MG63 (cell line): ENCODE data around the gene HSPB1. TPM values are rescaled to one million over a fixed set of nuclear protein-coding genes. Genes with fewer than 3 reads are reported as not detected.
"Not testable (repeated sequence)": the region's sequence is repeated elsewhere in the genome, so short reads cannot be mapped to it uniquely, and the experiment has no call there.

Experiments
- DNase-seq: peaks from one replicate; pipeline ENCODE4 v3.0.0-alpha.2; 2020
- H3K27me3 ChIP-seq: fragments of 250-450 bp; sonication (Bioruptor Pico); 2 replicates; pipeline ENCODE4 v1.5.1; 2020; ENCODE audit warnings: mild to moderate bottlenecking, moderate library complexity
- H3K36me3 ChIP-seq: fragments of 250-450 bp; sonication (Bioruptor Pico); 2 replicates; pipeline ENCODE4 v1.5.1; 2020; ENCODE audit warnings: mild to moderate bottlenecking, moderate library complexity
- H3K4me3 ChIP-seq: fragments of 250-450 bp; sonication (Bioruptor Pico); 2 replicates; pipeline ENCODE4 v1.5.1; 2020; ENCODE audit warnings: mild to moderate bottlenecking, moderate library complexity
- H3K9me3 ChIP-seq: fragments of 250-450 bp; sonication (Bioruptor Pico); 2 replicates; pipeline ENCODE4 v1.5.1; 2020; ENCODE audit warnings: mild to moderate bottlenecking, moderate library complexity
- total RNA-seq: library from RNA; depleted of rRNA; stranded (reverse); fragments of >200 nt; shearing (Covaris generic); gene quantifications from 2 replicates; pipeline ENCODE4 v1.2.3, GENCODE V29; 2014; ENCODE audit warnings: low replicate concordance

HSPB1 gene
- total RNA-seq, 1 experiment from 2014 or later, result 68.7 TPM

DNA sequence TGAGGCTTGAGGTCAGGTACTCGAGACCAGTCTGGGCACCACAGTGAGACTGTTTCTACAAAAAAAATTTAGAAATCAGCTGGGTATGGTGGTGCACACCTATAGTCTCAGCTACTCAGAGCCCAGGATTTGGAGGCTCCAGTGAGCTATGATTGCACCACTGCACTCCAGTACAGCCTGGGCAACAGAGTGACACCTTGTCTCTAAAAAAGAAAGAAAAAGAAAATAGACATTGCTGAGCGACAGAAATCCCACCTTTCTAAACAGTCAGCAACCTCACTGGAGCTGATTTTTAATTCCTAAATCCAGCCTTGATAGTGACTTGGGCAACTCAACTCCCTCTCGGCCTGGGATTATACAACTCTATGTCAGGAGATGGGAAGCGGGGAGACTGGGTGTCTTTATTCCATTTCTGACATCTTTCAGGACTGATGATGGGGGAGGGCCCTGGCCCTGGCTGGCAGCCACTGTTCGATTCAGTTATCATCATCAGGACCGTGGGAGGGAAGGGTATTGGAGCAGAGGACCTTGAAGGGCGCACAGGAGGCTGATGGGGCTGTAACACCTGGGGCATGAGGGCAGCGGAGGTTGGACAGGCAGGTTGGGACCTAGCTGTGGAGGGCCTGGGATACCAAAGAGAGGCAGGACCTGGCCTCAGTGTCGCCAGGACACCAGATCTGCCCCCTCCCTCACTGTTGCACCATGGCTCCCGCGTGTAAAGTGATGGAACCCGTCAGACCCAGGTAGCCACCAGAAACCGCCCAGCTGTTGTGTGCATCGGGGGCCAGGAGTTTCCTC lies 14.7 kb downstream of the HSPB1 start:
- Histone ChIP-seq H3K4me3 (peak overlapping the region; percentile 59), H3K9me3 (no peaks in the 10 kb centered on the region), H3K27me3 (no peaks in the 10 kb centered on the region), H3K36me3 (peaks cover 7% of the 10 kb centered on the region; the same call in 1 of the 2 replicates)
- DNase-seq, result no peak

DNA sequence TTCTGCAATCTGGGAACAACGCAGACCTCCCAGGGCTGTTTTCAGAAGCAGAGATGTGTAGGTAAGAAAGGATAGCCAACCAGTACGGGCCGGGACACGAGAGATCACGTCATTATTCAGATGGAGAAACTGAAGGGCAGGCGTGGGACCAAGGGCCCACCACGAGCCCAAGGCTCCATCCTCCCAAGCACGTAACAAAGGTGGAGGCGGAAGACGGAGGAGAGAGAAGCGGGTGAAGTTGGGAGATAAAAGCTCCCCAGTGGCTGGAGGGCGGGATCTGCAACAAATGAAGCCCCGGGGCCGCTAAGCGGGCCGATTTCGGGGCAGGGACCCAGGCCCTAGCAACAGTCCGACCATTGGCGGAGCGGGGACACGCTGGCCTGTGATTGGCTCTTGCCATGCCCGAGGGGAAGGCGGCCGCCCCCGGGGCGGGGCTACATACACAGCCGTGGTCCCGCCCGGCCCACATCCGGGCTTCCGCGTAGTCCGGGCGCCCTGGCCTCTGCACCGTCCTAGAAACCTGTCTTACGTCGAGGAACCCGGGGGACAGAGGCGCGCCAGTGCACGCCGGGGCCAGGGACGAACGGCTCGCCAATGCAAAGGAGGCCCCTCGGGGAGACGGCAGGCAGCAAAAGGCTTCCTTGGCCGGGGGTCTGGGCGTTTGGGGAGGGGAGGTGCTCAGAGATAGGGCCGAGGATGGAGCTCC lies 15.5 kb downstream of the HSPB1 start:
- peak; percentile 94 for DNase-seq
- Histone ChIP-seq H3K27me3 (no peaks in the 10 kb centered on the region), H3K36me3 (peaks cover 13% of the 10 kb centered on the region), H3K9me3 (no peaks in the 10 kb centered on the region), H3K4me3 (peak overlapping the region; percentile 59)

DNA sequence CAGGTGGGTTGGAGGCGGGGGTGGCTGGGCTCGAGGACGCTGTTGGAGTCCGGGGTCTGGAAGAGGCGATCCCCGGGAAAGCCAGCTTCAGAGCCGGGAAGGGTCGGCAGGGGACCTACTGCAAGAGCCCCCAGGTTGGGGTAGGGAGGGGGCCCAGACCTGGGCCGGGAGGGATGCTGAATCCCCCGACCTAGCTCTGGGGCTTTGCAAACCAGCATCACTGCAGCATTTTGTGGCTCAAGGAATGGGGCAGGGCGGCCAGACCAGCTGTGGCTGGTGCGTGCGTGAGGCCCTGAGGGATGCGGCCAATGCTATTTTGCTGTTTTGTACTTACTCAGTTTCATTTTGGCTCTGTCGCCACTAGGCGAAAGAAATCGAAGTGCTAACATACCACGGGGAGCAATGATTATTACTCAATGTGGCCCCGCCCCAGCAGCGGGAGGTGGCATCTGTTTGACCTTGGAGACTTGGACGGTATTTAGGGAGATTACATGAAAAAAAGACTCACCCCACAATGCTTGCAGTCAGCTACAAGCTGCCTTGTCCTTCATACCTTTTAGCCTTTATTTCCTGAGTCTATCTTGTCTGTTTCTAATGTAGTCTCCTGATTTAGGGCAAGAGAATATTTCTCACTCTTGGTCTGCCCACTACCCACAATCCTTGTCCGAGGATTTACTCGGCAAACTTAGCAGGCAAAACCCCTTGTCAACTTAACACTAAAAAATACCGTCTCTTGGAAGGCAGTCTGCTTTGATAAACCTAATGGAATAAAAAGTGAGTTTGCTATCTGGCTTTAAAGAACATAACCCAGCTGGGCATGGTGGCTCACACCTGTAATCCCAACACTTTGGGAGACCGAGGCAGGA lies 16.2 kb downstream of the HSPB1 start:
- no peaks in the 10 kb centered on the region for H3K27me3 ChIP-seq
- DNase-seq, result peak; percentile 83
- peaks cover 21% of the 10 kb centered on the region for H3K36me3 ChIP-seq
- no peaks in the 10 kb centered on the region for H3K9me3 ChIP-seq
- H3K4me3 ChIP-seq, result peak overlapping the region; percentile 59

DNA sequence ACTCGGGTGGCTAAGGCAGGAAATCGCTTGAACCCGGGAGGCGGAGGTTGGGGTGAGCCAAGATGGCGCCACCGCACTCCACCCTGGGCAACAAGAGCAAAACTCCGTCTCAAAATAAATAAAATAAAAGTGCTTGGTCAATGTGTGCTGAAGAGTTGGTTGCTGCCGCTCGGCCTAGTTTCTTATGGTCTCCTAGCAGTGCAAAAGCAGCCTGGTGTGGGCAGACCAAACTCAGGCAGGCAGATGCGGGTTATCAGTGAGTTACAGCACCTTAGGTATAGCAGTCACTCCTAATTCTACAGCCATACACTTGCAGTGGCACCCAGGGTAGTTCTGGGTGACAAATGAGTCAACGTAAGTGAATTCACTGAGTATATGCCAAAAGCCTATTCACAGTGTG lies 22.6 kb downstream of the HSPB1 start:
- H3K27me3 ChIP-seq, result no peaks in the 10 kb centered on the region
- H3K4me3 ChIP-seq, result no peak overlapping the region
- no peaks in the 10 kb centered on the region for H3K9me3 ChIP-seq
- peaks cover 64% of the 10 kb centered on the region for H3K36me3 ChIP-seq
- no peak for DNase-seq

DNA sequence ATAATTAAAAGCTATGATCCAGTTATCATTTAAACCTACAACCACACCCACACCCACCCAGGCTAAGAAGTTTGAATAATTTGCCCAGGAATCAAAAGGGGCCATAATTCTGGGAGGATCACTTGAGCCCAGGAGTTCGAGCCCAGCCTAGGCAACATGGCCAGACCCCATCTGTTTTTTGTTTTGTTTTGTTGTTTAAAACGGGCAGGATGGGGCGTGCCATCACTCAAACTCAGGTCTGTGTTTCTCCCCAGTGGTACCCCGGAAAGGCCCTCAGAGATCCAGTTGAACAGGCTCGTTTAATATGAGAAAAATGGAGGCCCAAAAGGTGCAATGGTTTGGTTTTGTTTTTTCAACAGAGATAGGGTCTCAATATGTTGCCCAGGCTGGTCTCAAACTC lies 23.3 kb downstream of the HSPB1 start:
- H3K27me3 ChIP-seq, result no peaks in the 10 kb centered on the region
- H3K4me3 ChIP-seq, result no peak overlapping the region
- DNase-seq, result no peak
- H3K9me3 ChIP-seq, result no peaks in the 10 kb centered on the region
- peaks cover 68% of the 10 kb centered on the region for H3K36me3 ChIP-seq

DNA sequence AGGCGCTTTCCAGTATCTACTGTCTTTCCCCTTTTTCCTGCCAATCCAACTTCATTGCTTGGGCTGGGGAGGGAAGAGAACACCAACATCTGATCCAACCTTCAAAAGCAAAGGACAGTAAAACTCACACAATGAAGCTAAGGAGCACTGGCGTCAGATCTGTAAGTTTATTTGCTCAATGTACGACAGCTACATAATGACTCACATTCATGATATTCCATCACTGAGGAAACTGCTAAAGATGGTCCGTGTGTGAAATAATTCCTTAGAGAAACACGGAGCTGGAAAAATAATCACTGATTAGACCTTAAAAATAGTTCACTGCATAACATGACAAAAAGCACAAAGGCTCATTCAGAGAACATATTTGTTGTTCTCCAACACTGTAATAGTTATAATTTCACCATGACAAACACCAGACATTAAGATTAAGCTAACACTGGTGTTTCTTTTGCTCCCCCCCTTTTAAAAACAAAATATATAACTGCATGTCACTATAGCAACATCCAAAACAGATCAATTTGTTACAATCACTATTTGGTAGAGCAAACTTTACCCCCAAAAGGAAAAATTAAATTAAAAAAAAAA lies 24.3 kb downstream of the HSPB1 start:
- H3K36me3 ChIP-seq, result peaks cover 65% of the 10 kb centered on the region
- DNase-seq, result no peak
- H3K4me3 ChIP-seq, result no peak overlapping the region
- no peaks in the 10 kb centered on the region for H3K9me3 ChIP-seq
- no peaks in the 10 kb centered on the region for H3K27me3 ChIP-seq

DNA sequence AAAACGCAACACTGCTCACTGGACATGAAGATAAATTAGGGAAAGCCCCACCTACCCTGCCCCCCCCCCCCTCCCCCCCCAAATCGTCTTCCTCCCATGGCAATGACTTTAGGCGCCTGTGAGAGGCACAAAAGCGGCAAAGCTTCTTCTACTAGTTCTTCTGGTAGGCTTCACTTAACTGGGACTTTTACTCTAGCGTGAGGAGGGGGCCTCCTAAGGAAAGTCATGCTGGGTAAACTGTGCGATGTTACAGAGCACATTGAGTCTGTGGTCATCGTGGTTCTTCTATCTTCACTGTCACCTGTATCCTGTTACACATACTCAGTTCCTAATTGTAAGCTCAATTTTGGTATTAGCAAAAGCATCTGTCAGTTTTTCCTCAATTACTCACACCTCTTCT lies 25.1 kb downstream of the HSPB1 start:
- no peak for DNase-seq
- Histone ChIP-seq H3K9me3 (no peaks in the 10 kb centered on the region), H3K27me3 (no peaks in the 10 kb centered on the region), H3K36me3 (peaks cover 58% of the 10 kb centered on the region), H3K4me3 (no peak overlapping the region)

DNA sequence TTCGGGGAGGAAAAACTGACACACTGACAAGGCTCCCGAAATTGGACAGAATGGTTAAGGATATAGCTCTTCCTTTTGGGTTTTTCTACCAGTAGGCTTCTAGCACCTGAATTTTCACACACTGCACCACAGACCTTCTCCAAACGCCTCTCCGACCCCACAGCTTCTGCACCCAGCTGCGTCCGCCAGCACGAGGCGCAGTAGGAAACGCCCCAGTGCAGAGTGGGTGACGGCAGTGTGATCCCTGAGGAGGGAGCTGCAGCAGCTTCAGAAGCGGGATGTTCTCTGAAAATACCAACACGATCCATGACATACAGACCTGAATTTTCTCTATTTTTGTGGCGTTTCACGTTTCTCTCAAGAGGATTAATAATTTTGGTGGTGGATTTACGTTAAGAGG lies 25.9 kb downstream of the HSPB1 start:
- Histone ChIP-seq H3K9me3 (no peaks in the 10 kb centered on the region), H3K36me3 (peaks cover 55% of the 10 kb centered on the region), H3K4me3 (no peak overlapping the region), H3K27me3 (no peaks in the 10 kb centered on the region)
- DNase-seq, result no peak

DNA sequence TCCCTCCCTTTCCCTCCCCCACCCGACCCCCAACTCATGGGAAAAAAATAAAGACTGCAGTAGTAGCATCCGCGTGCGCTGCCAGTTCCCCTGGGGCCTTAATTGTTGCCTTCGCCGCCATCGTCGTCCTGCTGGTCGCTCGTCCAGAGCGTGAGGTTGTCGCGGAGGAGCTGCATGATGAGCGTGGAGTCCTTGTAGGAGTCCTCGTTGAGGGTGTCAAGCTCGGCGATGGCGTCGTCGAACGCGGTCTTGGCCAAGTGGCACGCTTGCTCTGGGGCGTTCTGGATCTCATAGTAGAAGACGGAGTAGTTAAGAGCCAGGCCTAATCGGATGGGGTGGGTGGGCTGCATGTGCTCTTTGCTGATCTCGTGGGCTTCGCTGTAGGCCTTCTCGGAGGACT lies 27.0 kb downstream of the HSPB1 start:
- H3K4me3 ChIP-seq, result no peak overlapping the region
- no peaks in the 10 kb centered on the region for H3K9me3 ChIP-seq
- DNase-seq, result no peak
- H3K27me3 ChIP-seq, result no peaks in the 10 kb centered on the region
- peaks cover 50% of the 10 kb centered on the region for H3K36me3 ChIP-seq

DNA sequence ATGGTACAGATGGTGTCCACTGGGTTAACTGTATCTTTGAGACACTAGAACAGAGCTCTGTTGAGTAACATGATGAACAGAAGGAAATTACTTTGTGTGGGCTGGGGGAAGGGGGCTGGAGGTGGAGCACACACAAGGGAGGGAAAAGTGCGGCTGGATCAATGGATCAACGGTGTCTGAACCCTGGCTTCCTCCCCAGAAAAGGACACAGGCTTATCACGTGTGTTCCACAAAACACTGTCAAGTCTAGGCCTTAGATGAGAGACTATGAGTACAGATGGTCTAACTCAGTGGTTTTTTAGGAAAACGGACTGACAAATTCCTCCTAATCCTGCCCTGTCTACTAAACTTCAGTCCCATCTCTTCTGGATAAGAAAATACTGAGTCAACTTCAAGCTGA lies 27.8 kb downstream of the HSPB1 start:
- H3K9me3 ChIP-seq, result no peaks in the 10 kb centered on the region
- peaks cover 49% of the 10 kb centered on the region for H3K36me3 ChIP-seq
- H3K27me3 ChIP-seq, result no peaks in the 10 kb centered on the region
- no peak overlapping the region for H3K4me3 ChIP-seq
- no peak for DNase-seq

DNA sequence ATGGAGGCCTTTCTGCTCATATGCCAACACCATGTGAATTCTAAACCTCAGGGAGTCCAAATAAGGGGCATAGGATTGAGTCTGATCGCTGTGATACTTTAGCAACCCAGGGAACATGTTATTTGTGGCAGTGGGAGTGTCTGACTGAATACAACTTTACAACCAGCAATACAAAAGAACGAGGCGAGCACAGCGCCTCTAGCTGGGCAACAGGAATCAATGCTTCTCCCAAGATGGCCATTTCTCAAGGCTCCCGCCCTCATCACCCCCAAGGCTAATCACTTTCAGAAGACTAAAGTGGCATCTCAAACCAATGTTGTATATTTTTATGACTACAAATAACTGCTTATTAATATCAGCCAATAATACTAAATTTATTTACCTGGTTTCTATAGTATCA lies 28.2 kb downstream of the HSPB1 start:
- Histone ChIP-seq H3K27me3 (no peaks in the 10 kb centered on the region), H3K36me3 (peaks cover 47% of the 10 kb centered on the region), H3K9me3 (no peaks in the 10 kb centered on the region), H3K4me3 (no peak overlapping the region)
- no peak for DNase-seq

DNA sequence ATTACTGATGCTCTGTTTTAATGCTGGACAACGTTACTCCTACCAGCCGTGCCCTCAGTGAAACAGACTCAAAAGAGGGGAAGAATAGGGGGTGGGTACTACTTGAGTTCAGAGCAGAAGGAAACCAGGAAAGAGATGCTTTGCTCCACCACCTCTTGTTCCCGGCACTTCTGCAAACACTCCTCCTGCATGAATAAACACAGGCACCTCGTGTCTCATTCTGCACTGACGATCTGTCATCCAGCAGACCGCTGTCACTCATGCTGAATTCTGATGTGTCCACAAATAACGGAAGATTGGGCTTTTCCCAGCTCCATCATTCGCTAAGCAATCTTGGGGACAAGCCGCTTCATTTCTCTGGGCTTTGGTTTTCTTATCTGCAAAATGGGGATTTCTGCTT lies 29.6 kb downstream of the HSPB1 start:
- no peaks in the 10 kb centered on the region for H3K9me3 ChIP-seq
- no peaks in the 10 kb centered on the region for H3K27me3 ChIP-seq
- no peak overlapping the region for H3K4me3 ChIP-seq
- peaks cover 41% of the 10 kb centered on the region for H3K36me3 ChIP-seq
- DNase-seq, result no peak

DNA sequence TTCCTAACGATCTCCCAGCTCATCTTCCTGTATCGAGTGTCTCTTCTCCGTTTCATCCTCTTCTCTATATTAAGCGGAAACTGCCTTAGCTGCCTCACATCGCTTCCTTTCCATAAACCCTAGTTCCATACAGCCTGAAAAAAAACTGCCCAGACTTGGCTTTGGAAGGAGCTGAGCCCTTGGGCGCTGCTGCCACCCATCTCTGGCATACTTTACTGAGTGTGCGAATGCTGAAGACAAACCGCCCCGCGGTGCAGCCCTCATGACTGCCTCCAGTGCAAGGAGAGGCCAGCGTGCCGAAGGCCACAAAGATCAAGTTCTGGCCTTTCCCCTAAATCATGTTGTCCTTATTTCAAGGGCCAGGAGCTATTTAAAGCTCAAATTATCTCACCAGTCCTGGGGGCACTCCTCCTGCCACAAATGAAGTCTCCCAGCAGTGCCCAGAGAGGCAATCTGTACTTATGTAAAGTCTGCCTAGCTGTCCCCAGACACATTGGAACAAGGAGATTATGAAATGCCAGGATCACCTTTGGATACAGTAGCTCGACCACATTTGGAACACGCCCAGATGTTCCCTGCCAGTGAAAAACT lies 31.1 kb downstream of the HSPB1 start:
- H3K36me3 ChIP-seq, result peaks cover 40% of the 10 kb centered on the region
- no peaks in the 10 kb centered on the region for H3K27me3 ChIP-seq
- no peak for DNase-seq
- H3K9me3 ChIP-seq, result no peaks in the 10 kb centered on the region
- H3K4me3 ChIP-seq, result no peak overlapping the region

DNA sequence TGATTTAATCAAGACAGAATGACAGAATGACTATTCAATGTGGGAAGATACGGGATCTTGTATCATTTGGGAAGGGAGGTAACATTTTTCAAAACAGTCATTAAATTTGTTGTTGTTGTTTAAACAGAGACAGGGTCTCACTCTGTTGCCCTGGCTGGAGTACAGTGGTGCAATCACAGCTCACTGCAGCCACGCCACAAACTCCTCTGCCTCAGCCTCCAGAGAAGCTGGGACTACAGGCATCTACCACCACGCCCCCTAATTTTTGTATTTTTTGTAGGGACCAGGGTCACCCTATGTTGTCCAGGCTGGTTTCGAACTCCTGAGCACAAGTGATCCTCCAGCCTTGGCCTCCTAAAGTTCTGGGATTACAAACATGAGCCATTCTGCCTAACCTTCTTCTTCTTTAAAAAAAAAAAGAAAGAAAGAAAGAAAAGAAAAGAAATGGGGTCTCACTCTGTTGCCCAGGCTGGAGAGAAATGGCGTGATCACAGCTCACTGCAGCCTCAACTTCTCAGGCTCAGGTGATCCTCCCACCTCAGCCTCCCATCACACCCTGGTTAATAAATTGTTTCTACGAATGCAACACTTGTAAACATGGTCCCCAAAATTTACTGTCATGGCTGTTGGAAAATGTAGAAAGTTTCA lies 32.0 kb downstream of the HSPB1 start:
- H3K9me3 ChIP-seq, result no peaks in the 10 kb centered on the region
- H3K27me3 ChIP-seq, result no peaks in the 10 kb centered on the region
- H3K36me3 ChIP-seq, result peaks cover 37% of the 10 kb centered on the region
- H3K4me3 ChIP-seq, result no peak overlapping the region
- DNase-seq, result no peak

DNA sequence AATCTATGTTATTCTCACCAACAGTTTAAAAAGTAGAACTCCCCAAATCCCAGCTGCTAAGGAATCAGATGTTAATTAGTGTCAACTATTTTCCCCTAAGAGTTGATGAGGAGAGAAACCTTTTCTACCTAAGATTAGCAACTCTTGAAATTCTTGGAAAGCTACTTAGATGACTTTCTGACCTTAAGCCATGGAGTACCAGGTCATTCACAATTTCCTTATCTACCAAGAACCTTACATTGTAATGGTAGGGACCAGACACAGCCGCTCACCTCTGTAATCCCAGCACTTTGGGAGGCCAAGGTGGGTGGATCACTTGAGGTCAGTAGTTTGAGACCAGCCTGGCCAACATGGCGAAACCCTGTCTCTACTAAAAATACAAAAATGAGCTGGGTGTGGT lies 32.9 kb downstream of the HSPB1 start:
- not testable (repeated sequence) for H3K9me3 ChIP-seq, H3K27me3 ChIP-seq, H3K4me3 ChIP-seq, DNase-seq
- peaks cover 39% of the 10 kb centered on the region for H3K36me3 ChIP-seq

DNA sequence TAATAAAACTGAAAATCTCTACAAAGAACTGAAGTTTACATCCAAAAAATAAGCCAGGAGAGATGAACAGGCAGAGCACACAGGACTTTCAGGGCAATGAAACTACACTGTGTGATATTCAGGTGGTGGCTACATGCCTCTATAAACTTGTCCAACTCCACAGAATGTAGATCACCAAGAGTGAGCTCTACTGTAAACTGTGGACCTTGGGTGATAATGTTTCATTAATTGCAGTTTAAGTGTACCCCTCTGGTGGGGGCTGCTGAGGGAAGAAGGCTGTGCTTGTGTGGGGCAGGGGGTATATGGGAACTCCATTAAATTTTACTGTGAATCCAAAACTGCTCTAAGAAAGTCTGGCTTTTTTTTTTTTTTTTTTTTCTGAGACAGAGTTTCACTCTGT lies 33.6 kb downstream of the HSPB1 start:
- H3K36me3 ChIP-seq, result peaks cover 37% of the 10 kb centered on the region
- no peak for DNase-seq
- H3K4me3 ChIP-seq, result no peak overlapping the region
- H3K9me3 ChIP-seq, result no peaks in the 10 kb centered on the region
- H3K27me3 ChIP-seq, result no peaks in the 10 kb centered on the region
